Caco-2 (cell line): Measurements from ENCODE around the gene KCNK7. TPM values are rescaled to one million over a fixed set of nuclear protein-coding genes. Genes with fewer than 3 reads are reported as not detected.

ENCODE experiments used
- BruUV-seq: library from RNA; stranded (reverse); fragments of 400-500 nt; replicated peaks from 2 replicates; lab custom pipeline; 2021; lab: Mats Ljungman, UMichigan
- CTCF ChIA-PET: fragments of 300-600 bp; sonication (Branson Sonifier 250); formaldehyde crosslinking; loops from one replicate; lab custom pipeline; 2022; ENCODE audit warnings: antibody characterized with exemption; lab: Charles Lee
- POLR2A ChIA-PET: fragments of 300-600 bp; sonication (Branson Sonifier 250); formaldehyde crosslinking; loops from one replicate; lab custom pipeline; 2022; ENCODE audit warnings: antibody characterized with exemption; lab: Charles Lee
- DNase-seq, 2 experiments: peaks; one replicate each; pipeline versions ENCODE4 v3.0.0 to v3.0.0-alpha.2; 2020 to 2022
- H3K27me3 ChIP-seq: replicated peaks from 2 replicates; pipeline ENCODE4 v1.6.0; 2011; ENCODE audit warnings: low read length; ENCODE audit not compliant: control insufficient read depth, insufficient read depth
- H3K36me3 ChIP-seq: 2 replicates; pipeline ENCODE4 v1.5.1; 2011; ENCODE audit warnings: low read length; ENCODE audit not compliant: control insufficient read depth, insufficient read depth
- H3K4me1 ChIP-seq: fragments of 250-450 bp; sonication (Bioruptor Pico); 2 replicates; pipeline ENCODE4 v1.5.1; 2020; ENCODE audit warnings: mild to moderate bottlenecking
- H3K4me3 ChIP-seq: 2 replicates; pipeline ENCODE4 v1.5.1; 2011; ENCODE audit warnings: low read depth, mild to moderate bottlenecking, control low read depth, low read length
- H3K9me3 ChIP-seq: fragments of 250-450 bp; sonication (Bioruptor Pico); 2 replicates; pipeline ENCODE4 v1.5.1; 2020; ENCODE audit warnings: mild to moderate bottlenecking, moderate library complexity
- H3K27ac Mint-ChIP-seq: one replicate; pipeline ENCODE4 v1.8.0; 2022; ENCODE audit warnings: mixed read lengths; ENCODE audit not compliant: unreplicated experiment
- H3K27me3 Mint-ChIP-seq: one replicate; pipeline ENCODE4 v1.8.0; 2022; ENCODE audit warnings: mixed read lengths; ENCODE audit not compliant: insufficient read depth, unreplicated experiment
- H3K36me3 Mint-ChIP-seq: one replicate; pipeline ENCODE4 v1.8.0; 2022; ENCODE audit warnings: mild to moderate bottlenecking, mixed read lengths; ENCODE audit not compliant: insufficient read depth, unreplicated experiment
- H3K4me1 Mint-ChIP-seq: one replicate; pipeline ENCODE4 v1.8.0; 2022; ENCODE audit warnings: low read depth, mixed read lengths; ENCODE audit not compliant: unreplicated experiment
- H3K4me3 Mint-ChIP-seq: one replicate; pipeline ENCODE4 v1.8.0; 2022; ENCODE audit warnings: mild to moderate bottlenecking, moderate library complexity, mixed read lengths; ENCODE audit not compliant: unreplicated experiment
- H3K9me3 Mint-ChIP-seq: one replicate; pipeline ENCODE4 v1.8.0; 2022; ENCODE audit warnings: mixed read lengths; ENCODE audit not compliant: unreplicated experiment
- CTCF ChIP-seq, 2 experiments: fragments of 200-600 bp in 1 of 2; IDR thresholded peaks; 1 replicate in 1 of 2; 2 replicates in 1 of 2; pipeline versions ENCODE4 v1.5.1 to v1.8.0; 2011 to 2022; ENCODE audit warnings: antibody characterized with exemption in 1 of 2, control low read depth in 1 of 2, inconsistent platforms in 1 of 2, low read depth in 1 of 2, low read length in 1 of 2, mild to moderate bottlenecking in 1 of 2, moderate library complexity in 1 of 2; ENCODE audit not compliant: insufficient read depth in 1 of 2, severe bottlenecking in 1 of 2, unreplicated experiment in 1 of 2
- intact Hi-C: fragments of 100-400 bp; cut with micrococcal nuclease; formaldehyde crosslinking; loops from one replicate; pipeline ENCODE4 v1.10.0; 2022; ENCODE audit not compliant: unreplicated experiment
- total RNA-seq: library from RNA; stranded (reverse); gene quantifications from 2 replicates; pipeline ENCODE4 v1.2.3, GENCODE V29; 2022

KCNK7 gene
- total RNA-seq, 1 experiment from 2014 or later: 0.39 TPM

GRCh38 chr11:65584106-65584505, 11.5 kb downstream of the KCNK7 start:
- Mint-ChIP-seq H3K9me3 (no peaks in the 10 kb centered on the region), H3K36me3 (no peaks in the 10 kb centered on the region), H3K27ac (no peak overlapping the region), H3K27me3 (no peaks in the 10 kb centered on the region), H3K4me3 (no peak overlapping the region), H3K4me1 (peaks cover 6% of the 10 kb centered on the region)
- H3K9me3 ChIP-seq: no peaks in the 10 kb centered on the region
- no TSS peak for BruUV-seq
- POLR2A ChIA-PET: interaction anchor here (0.6 kb wide), 1 partner anchor 30 kb away, joined by 3 read pairs; no protein-coding TSS in a partner anchor
- intact Hi-C loops: no loop called here
- H3K36me3 ChIP-seq: no peaks in the 10 kb centered on the region
- H3K27me3 ChIP-seq: no peaks in the 10 kb centered on the region
- DNase-seq: no peak
- CTCF ChIA-PET: interaction anchor here (1.3 kb wide), 1 partner anchor 9 kb away, joined by 3 read pairs; no protein-coding TSS in a partner anchor
- no peak overlapping the region for H3K4me3 ChIP-seq
- no peak for TF ChIP-seq CTCF (IDR thresholded peaks at IDR 0.05; ENCODE audit: insufficient read depth in 1 of 2, low read depth in 1 of 2, low read length in 1 of 2, severe bottlenecking in 1 of 2, unreplicated experiment in 1 of 2)
- no peaks in the 10 kb centered on the region for H3K4me1 ChIP-seq

- BruUV-seq: no TSS peak
- ChIA-PET POLR2A (no interaction called here), CTCF (interaction anchor here (1.3 kb wide), 1 partner anchor 10 kb away, joined by 3 read pairs; no protein-coding TSS in a partner anchor)
These were observed 12.0 kb downstream of the KCNK7 start for GRCh38 chr11:65583589-65583988.

GRCh38 chr11:65581928-65582327, 13.7 kb downstream of the KCNK7 start:
- ChIA-PET CTCF (no interaction called here), POLR2A (no interaction called here)
- H3K36me3 ChIP-seq: no peaks in the 10 kb centered on the region
- no peak overlapping the region for H3K4me3 Mint-ChIP-seq
- no peaks in the 10 kb centered on the region for H3K9me3 ChIP-seq
- H3K4me1 ChIP-seq: peaks cover 3% of the 10 kb centered on the region; the same call in 1 of the 2 replicates
- TF ChIP-seq CTCF (IDR thresholded peaks at IDR 0.05; ENCODE audit: insufficient read depth in 1 of 2, low read depth in 1 of 2, low read length in 1 of 2, severe bottlenecking in 1 of 2, unreplicated experiment in 1 of 2): no peak
- no peaks in the 10 kb centered on the region for H3K27me3 Mint-ChIP-seq
- H3K27ac Mint-ChIP-seq: no peak overlapping the region
- no TSS peak for BruUV-seq
- intact Hi-C loops: no loop called here
- H3K36me3 Mint-ChIP-seq: no peaks in the 10 kb centered on the region
- no peaks in the 10 kb centered on the region for H3K9me3 Mint-ChIP-seq
- DNase-seq: no peak
- H3K4me3 ChIP-seq: no peak overlapping the region
- H3K4me1 Mint-ChIP-seq: peaks cover 6% of the 10 kb centered on the region
- H3K27me3 ChIP-seq: no peaks in the 10 kb centered on the region

More at GRCh38 chr11:65583589-65583988, 12.0 kb downstream of the KCNK7 start:
- no peaks in the 10 kb centered on the region for H3K36me3 Mint-ChIP-seq
- DNase-seq: no peak
- H3K4me1 ChIP-seq: no peaks in the 10 kb centered on the region
- H3K4me1 Mint-ChIP-seq: peaks cover 6% of the 10 kb centered on the region
- no peaks in the 10 kb centered on the region for H3K27me3 Mint-ChIP-seq
- H3K4me3 ChIP-seq: no peak overlapping the region
- no peaks in the 10 kb centered on the region for H3K36me3 ChIP-seq
- intact Hi-C loops: no loop called here
- no peaks in the 10 kb centered on the region for H3K27me3 ChIP-seq
- no peak for TF ChIP-seq CTCF (IDR thresholded peaks at IDR 0.05; ENCODE audit: insufficient read depth in 1 of 2, low read depth in 1 of 2, low read length in 1 of 2, severe bottlenecking in 1 of 2, unreplicated experiment in 1 of 2)
- H3K27ac Mint-ChIP-seq: no peak overlapping the region
- no peaks in the 10 kb centered on the region for H3K9me3 Mint-ChIP-seq
- no peaks in the 10 kb centered on the region for H3K9me3 ChIP-seq
- H3K4me3 Mint-ChIP-seq: no peak overlapping the region
